Measurements from ENCODE around the gene DGCR6L.
"Not testable (repeated sequence)": the region's sequence is repeated elsewhere in the genome, so short reads cannot be mapped to it uniquely, and the experiment has no call there.

DNA sequence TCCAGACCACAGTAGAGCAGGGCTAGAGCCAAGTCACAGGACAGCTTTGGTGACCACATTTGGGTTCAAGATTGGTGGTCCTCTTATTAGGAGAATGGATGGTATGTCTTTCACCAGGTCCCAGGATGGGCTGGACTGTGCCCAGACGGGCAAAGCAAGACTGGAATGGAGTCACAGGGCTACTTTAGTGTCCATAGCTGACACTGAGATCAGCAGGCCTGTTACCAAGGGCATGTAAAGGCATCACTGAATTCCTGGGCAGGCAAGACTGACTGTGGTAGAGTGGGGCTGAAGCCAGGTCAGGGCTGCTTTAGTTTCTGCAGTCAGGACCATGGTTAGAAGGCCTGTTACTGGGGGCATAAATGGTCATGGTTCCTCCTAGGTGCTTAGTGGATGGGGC is 6.1 kb upstream of the DGCR6L start:
- TF ChIP-seq, protein P1, sequence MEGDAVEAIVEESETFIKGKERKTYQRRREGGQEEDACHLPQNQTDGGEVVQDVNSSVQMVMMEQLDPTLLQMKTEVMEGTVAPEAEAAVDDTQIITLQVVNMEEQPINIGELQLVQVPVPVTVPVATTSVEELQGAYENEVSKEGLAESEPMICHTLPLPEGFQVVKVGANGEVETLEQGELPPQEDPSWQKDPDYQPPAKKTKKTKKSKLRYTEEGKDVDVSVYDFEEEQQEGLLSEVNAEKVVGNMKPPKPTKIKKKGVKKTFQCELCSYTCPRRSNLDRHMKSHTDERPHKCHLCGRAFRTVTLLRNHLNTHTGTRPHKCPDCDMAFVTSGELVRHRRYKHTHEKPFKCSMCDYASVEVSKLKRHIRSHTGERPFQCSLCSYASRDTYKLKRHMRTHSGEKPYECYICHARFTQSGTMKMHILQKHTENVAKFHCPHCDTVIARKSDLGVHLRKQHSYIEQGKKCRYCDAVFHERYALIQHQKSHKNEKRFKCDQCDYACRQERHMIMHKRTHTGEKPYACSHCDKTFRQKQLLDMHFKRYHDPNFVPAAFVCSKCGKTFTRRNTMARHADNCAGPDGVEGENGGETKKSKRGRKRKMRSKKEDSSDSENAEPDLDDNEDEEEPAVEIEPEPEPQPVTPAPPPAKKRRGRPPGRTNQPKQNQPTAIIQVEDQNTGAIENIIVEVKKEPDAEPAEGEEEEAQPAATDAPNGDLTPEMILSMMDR (conservative IDR thresholded peaks at IDR 0.05) = not testable (repeated sequence)
- not testable (repeated sequence) for TF ChIP-seq ZFX (IDR thresholded peaks at IDR 0.05)
